Measurements from ENCODE around the gene ZNF778. TPM values are rescaled to one million over a fixed set of nuclear protein-coding genes. Genes with fewer than 3 reads are reported as not detected.

Gene ZNF778
- total RNA-seq, 1 experiment from 2014 or later = 19.5 TPM

GRCh38 chr16:89221604-89222003 is 4.1 kb downstream of the ZNF778 start:
- Histone ChIP-seq H3K36me3 (ENCODE audit: control insufficient read depth in 1 of 2, insufficient read depth in 2 of 2, low read length in 2 of 2) (peaks cover 16 to 22% of the 10 kb centered on the region in 2 experiments), H3K4me2 (ENCODE audit: low read length) (no peak overlapping the region), H3K79me2 (ENCODE audit: insufficient read depth, low read length) (peaks cover 32% of the 10 kb centered on the region), H3K9me2 (ENCODE audit: insufficient read depth) (no peaks in the 10 kb centered on the region), H3K27me3 (ENCODE audit: insufficient read depth, low read length) (no peaks in the 10 kb centered on the region), H3K4me1 (ENCODE audit: control insufficient read depth in 1 of 2, insufficient read depth in 2 of 2, low read length in 2 of 2) (peaks cover 0 to 8% of the 10 kb centered on the region in 2 experiments; a peak in 3 of 4 replicates), H4K20me1 (ENCODE audit: insufficient read depth) (no peaks in the 10 kb centered on the region), H3K4me3 (replicated peaks in 1 of 2; ENCODE audit: low read depth in 1 of 2, low read length in 2 of 2) (no peak overlapping the region), H3K27ac (ENCODE audit: low read depth, low read length) (no peak overlapping the region), H3K9me3 (ENCODE audit: control insufficient read depth in 1 of 2, insufficient read depth in 1 of 2, low read depth in 1 of 2, low read length in 2 of 2) (peaks cover 0 to 2% of the 10 kb centered on the region in 2 experiments; a peak in 1 of 4 replicates), H3K9ac (ENCODE audit: low read length) (no peak overlapping the region), H2AFZ (ENCODE audit: low read depth, low read length, poor library complexity, severe bottlenecking) (no peak overlapping the region)
- CTCF ChIA-PET = no interaction called here
- intact Hi-C loops (cut with micrococcal nuclease) = no loop called here
- RAD21 ChIA-PET (ENCODE audit: low non-redundant PET in 1 of 2, low total read pairs in 2 of 2, uncharacterized antibody in 2 of 2, unreplicated experiment in 2 of 2) = no interaction called here
- DNase-seq (ENCODE audit: low read depth, low spot score) = no peak
- POLR2A ChIA-PET = no interaction called here
- BruUV-seq (replicated peaks) = no TSS peak
- no peak for ATAC-seq
- TF ChIP-seq, protein P1, sequence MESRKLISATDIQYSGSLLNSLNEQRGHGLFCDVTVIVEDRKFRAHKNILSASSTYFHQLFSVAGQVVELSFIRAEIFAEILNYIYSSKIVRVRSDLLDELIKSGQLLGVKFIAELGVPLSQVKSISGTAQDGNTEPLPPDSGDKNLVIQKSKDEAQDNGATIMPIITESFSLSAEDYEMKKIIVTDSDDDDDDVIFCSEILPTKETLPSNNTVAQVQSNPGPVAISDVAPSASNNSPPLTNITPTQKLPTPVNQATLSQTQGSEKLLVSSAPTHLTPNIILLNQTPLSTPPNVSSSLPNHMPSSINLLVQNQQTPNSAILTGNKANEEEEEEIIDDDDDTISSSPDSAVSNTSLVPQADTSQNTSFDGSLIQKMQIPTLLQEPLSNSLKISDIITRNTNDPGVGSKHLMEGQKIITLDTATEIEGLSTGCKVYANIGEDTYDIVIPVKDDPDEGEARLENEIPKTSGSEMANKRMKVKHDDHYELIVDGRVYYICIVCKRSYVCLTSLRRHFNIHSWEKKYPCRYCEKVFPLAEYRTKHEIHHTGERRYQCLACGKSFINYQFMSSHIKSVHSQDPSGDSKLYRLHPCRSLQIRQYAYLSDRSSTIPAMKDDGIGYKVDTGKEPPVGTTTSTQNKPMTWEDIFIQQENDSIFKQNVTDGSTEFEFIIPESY (IDR thresholded peaks at IDR 0.05; ENCODE audit: extremely low read depth, insufficient replicate concordance, low read length) = no peak
- TF ChIP-seq ELF1 (IDR thresholded peaks at IDR 0.05; ENCODE audit: borderline replicate concordance, low read depth) = no peak
- TF ChIP-seq ZNF274 (IDR thresholded peaks at IDR 0.05; ENCODE audit: low read depth, low read length) = no peak
- no peak for TF ChIP-seq SIN3A (IDR thresholded peaks at IDR 0.05; ENCODE audit: low read depth)
- TF ChIP-seq POLR2AphosphoS5 (IDR thresholded peaks at IDR 0.05; ENCODE audit: low read depth, low read length) = no peak
- TF ChIP-seq SP1 (IDR thresholded peaks at IDR 0.05; ENCODE audit: low read depth) = no peak
- no peak for TF ChIP-seq SRF (IDR thresholded peaks at IDR 0.05; ENCODE audit: low read depth)
- no peak for TF ChIP-seq POLR2A (IDR thresholded peaks at IDR 0.05; ENCODE audit: borderline replicate concordance, extremely low read depth, insufficient read depth, insufficient read length)
- TF ChIP-seq, protein P2, sequence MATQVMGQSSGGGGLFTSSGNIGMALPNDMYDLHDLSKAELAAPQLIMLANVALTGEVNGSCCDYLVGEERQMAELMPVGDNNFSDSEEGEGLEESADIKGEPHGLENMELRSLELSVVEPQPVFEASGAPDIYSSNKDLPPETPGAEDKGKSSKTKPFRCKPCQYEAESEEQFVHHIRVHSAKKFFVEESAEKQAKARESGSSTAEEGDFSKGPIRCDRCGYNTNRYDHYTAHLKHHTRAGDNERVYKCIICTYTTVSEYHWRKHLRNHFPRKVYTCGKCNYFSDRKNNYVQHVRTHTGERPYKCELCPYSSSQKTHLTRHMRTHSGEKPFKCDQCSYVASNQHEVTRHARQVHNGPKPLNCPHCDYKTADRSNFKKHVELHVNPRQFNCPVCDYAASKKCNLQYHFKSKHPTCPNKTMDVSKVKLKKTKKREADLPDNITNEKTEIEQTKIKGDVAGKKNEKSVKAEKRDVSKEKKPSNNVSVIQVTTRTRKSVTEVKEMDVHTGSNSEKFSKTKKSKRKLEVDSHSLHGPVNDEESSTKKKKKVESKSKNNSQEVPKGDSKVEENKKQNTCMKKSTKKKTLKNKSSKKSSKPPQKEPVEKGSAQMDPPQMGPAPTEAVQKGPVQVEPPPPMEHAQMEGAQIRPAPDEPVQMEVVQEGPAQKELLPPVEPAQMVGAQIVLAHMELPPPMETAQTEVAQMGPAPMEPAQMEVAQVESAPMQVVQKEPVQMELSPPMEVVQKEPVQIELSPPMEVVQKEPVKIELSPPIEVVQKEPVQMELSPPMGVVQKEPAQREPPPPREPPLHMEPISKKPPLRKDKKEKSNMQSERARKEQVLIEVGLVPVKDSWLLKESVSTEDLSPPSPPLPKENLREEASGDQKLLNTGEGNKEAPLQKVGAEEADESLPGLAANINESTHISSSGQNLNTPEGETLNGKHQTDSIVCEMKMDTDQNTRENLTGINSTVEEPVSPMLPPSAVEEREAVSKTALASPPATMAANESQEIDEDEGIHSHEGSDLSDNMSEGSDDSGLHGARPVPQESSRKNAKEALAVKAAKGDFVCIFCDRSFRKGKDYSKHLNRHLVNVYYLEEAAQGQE (IDR thresholded peaks at IDR 0.05; ENCODE audit: low read depth) = no peak
- no peak for TF ChIP-seq FOSL1 (IDR thresholded peaks at IDR 0.05; ENCODE audit: low read depth)
- TF ChIP-seq RAD21 (IDR thresholded peaks at IDR 0.05; ENCODE audit: low read depth) = no peak
